ENCODE measurements around the gene MPP2.
"Not testable (repeated sequence)": the region's sequence is repeated elsewhere in the genome, so short reads cannot be mapped to it uniquely, and the experiment has no call there.

Gene MPP2

DNA sequence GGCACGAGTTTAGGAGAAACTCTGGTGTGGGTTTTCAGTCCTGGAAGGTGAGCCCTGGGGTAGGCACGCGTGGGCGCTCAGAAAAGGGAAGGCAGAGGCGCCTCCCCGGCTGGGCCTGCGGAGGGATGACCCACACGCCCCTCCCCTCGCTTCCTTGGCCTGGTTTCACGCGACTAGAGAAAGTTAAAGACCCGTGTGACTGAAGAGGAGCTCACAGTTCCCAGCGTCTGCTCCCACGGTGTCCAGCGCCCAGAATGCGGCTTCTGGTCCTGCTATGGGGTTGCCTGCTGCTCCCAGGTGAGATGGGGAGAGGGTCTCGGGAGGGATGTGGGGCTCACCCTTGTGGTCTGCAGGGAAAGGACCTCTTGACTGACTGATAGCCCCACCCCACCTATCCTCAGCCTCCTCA lies 60.4 kb downstream of the MPP2 start, which contains the start of gene CD300LG:
Gene CD300LG, plus strand, starts transcription at position 214 of the 409 bp plus-strand sequence. Its CDS starts 41 bp downstream, at position 255.
- DNase-seq (ENCODE audit: low read depth): no peak
- H3K4me3 ChIP-seq (replicated peaks; ENCODE audit: low read depth, low read length): no peak within 1 kb of the TSS
- TF ChIP-seq, protein P1, sequence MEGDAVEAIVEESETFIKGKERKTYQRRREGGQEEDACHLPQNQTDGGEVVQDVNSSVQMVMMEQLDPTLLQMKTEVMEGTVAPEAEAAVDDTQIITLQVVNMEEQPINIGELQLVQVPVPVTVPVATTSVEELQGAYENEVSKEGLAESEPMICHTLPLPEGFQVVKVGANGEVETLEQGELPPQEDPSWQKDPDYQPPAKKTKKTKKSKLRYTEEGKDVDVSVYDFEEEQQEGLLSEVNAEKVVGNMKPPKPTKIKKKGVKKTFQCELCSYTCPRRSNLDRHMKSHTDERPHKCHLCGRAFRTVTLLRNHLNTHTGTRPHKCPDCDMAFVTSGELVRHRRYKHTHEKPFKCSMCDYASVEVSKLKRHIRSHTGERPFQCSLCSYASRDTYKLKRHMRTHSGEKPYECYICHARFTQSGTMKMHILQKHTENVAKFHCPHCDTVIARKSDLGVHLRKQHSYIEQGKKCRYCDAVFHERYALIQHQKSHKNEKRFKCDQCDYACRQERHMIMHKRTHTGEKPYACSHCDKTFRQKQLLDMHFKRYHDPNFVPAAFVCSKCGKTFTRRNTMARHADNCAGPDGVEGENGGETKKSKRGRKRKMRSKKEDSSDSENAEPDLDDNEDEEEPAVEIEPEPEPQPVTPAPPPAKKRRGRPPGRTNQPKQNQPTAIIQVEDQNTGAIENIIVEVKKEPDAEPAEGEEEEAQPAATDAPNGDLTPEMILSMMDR (IDR thresholded peaks at IDR 0.05; ENCODE audit: low read length, missing control alignments): no peak

DNA sequence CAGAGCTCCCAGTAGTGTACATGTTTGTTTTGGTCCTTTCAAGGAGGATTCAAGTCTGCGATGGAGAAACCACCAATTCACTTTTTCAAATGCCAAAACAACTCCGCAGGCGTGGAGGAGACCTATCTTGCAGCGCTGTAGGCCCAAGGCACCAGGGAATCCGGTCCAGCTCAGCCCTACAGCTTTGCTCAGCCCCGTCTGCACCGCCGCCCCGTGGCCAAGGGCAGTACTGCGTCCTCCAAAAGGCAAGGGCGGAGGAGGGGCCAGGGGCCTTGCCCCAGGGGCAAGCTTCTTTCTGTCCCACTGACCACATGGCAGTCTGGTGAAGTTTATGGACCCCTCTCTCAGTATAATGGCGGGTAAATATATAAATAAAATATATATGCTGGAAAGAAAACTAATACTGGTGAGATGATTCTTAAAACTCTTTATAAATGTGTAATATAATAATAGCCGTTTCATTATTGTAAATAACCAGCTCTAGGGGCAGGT lies 61.1 kb downstream of the MPP2 start:
- TF ChIP-seq, protein P1 (IDR thresholded peaks at IDR 0.05; ENCODE audit: low read length, missing control alignments): no peak
- no peak overlapping the region for H3K4me3 ChIP-seq (replicated peaks; ENCODE audit: low read depth, low read length)
- DNase-seq (ENCODE audit: low read depth): peak; percentile 81

DNA sequence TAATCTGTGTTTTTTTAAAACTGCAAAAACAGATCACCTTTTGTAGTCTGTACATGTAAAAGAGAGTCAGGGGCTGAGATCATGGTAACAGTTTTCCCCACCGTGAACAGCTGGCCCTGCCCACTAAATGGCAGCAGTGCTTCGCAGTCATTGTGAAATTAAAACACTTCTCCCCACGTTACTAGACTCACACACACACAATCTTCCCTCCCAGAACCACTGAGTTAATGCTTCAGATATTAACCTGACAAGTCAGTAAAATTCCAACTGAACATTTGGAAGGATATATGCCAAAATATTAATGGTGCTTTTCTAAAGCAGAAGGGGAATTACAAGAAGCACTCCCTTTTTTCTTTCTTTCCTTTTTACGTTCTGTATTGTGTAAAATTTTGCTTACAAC lies 61.6 kb downstream of the MPP2 start:
- TF ChIP-seq, protein P1 (IDR thresholded peaks at IDR 0.05; ENCODE audit: low read length, missing control alignments): no peak
- DNase-seq (ENCODE audit: low read depth): no peak

DNA sequence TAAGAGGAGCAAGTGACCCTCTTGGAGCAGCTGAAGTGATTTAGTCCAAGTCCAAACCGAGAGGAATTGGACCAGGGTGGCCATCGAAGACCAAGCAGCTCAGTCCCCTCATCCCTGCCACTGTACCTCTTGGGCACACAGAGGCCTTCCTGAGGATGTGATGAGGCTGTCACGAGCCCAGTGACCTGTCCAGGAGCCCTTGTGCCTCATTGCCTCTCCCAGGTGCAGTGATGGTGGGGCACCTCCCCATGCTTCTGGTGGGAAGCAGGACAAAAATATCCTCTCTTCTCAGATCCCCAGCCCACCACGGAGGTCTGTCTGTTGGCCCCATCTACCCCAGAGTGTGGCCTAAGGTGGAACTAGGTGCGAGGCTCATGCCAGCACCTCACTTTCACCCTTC lies 63.1 kb downstream of the MPP2 start:
- no peak for DNase-seq (ENCODE audit: low read depth)
- TF ChIP-seq, protein P1 (IDR thresholded peaks at IDR 0.05; ENCODE audit: low read length, missing control alignments): no peak
- H3K4me3 ChIP-seq (replicated peaks; ENCODE audit: low read depth, low read length): no peak overlapping the region

More for the DNA sequence above, 61.6 kb downstream of the MPP2 start:
- no peak overlapping the region for H3K4me3 ChIP-seq (replicated peaks; ENCODE audit: low read depth, low read length)

DNA sequence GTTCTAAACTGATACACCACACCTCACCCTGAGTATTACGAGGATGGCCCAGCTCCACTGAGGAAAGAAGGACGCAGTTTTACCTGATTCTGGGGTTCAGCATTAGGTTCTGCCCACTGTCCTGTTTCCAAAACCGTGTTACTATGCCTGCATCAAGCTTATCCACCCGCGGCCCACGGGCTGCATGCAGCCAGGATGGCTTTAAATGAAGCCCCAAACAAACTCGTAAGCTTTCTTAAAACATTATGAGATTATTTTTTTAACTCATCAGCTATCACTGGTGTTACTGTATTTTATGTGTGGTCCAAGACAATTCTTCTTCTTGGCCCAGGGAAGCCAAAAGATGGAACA lies 64.4 kb downstream of the MPP2 start:
- TF ChIP-seq, protein P1 (IDR thresholded peaks at IDR 0.05; ENCODE audit: low read length, missing control alignments): no peak
- DNase-seq (ENCODE audit: low read depth): no peak
- no peak overlapping the region for H3K4me3 ChIP-seq (replicated peaks; ENCODE audit: low read depth, low read length)

DNA sequence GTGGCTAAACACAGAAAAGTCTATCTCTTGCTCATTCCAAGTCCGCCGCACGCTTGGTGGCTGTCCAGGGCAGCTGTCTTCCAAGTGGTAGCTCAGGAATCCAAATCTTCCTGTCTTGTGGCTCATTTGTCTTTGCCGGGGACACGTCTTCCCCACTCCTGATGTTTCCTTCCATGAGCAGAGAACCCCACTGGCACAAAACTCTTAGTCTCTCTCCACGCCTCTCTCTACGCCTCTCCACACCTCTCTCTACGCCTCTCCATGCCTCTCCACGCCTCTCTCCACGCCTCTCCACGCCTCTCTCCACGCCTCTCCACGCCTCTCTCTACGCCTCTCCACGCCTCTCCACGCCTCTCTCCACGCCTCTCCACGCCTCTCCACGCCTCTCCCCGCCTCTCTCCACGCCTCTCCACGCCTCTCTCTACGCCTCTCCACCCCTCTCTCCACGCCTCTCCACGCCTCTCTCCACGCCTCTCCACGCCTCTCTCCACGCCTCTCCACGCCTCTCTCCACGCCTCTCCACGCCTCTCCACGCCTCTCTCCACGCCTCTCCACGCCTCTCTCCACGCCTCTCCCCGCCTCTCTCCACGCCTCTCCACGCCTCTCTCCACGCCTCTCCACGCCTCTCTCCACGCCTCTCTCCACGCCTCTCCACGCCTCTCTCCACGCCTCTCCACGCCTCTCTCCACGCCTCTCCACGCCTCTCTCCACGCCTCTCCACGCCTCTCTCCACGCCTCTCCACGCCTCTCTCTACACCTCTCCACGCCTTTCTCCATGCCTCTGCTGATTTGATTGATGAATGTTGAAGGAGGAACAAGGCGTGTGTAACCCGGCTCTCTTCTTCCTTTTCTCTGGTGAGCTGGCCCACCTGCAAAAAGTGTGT lies 65.0 kb downstream of the MPP2 start:
- not testable (repeated sequence) for DNase-seq (ENCODE audit: low read depth); H3K4me3 ChIP-seq (replicated peaks; ENCODE audit: low read depth, low read length)

DNA sequence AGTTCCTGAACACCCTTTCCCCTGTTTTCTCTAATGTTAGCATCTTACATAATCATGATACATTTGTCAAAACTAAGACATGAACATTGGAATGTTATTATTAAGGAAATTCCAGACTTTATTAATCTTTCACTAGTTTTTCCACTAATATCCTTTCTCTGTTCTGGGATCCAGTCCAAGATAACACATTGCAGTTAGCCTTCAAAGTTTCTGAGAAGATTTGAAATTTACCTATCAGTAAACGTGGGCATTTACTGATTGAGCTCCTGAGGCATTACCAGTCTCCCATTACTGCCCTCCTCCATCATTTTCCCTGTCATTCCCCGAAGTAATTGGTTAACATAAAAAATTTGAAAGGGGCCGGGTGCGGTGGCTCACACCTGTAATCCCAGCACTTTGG lies 66.1 kb downstream of the MPP2 start:
- TF ChIP-seq, protein P1 (IDR thresholded peaks at IDR 0.05; ENCODE audit: low read length, missing control alignments): no peak
- H3K4me3 ChIP-seq (replicated peaks; ENCODE audit: low read depth, low read length): no peak overlapping the region
- no peak for DNase-seq (ENCODE audit: low read depth)

All from fibroblast of pulmonary artery (primary cell).